ENCODE measurements around the gene ZFYVE9.

ZFYVE9 gene

GRCh38 chr1:52229494-52229893 lies 87.6 kb downstream of the ZFYVE9 start:
- Histone ChIP-seq H3K9me3 (replicated peaks; ENCODE audit: insufficient read depth, low read length) (no peaks in the 10 kb centered on the region), H3F3A (ENCODE audit: insufficient read depth, low read length) (no peaks in the 10 kb centered on the region), H3K79me2 (ENCODE audit: low read length) (no peaks in the 10 kb centered on the region), H3K9ac (ENCODE audit: low read length) (no peak overlapping the region), H3K9me2 (replicated peaks; ENCODE audit: insufficient read depth, low read length) (no peaks in the 10 kb centered on the region), H3K27ac (ENCODE audit: low read length) (no peak overlapping the region), H3K4me3 (ENCODE audit: low read length) (no peak overlapping the region), H3K4me1 (ENCODE audit: low read length) (no peaks in the 10 kb centered on the region), H4K20me1 (ENCODE audit: insufficient read depth, low read length) (no peaks in the 10 kb centered on the region), H2AFZ (ENCODE audit: low read length) (no peak overlapping the region), H3K4me2 (ENCODE audit: low read depth, low read length) (no peak overlapping the region), H3K27me3 (replicated peaks; ENCODE audit: insufficient read depth, low read length) (no peaks in the 10 kb centered on the region), H3K36me3 (replicated peaks; ENCODE audit: insufficient read depth, low read length) (no peaks in the 10 kb centered on the region)
- no peak for DNase-seq
- TF ChIP-seq CTCF (IDR thresholded peaks at IDR 0.05; ENCODE audit: low read length) (no peak), EZH2phosphoT487 (IDR thresholded peaks at IDR 0.05; ENCODE audit: low read length) (no peak), EZH2 (optimal IDR thresholded peaks at IDR 0.05; ENCODE audit: low read depth, low read length) (no peak)

- H3K4me3 ChIP-seq (ENCODE audit: low read length) = no peak overlapping the region
- H3K9me3 ChIP-seq (replicated peaks; ENCODE audit: insufficient read depth, low read length) = no peaks in the 10 kb centered on the region
- no peaks in the 10 kb centered on the region for H3K9me2 ChIP-seq (replicated peaks; ENCODE audit: insufficient read depth, low read length)
- H3K4me2 ChIP-seq (ENCODE audit: low read depth, low read length) = no peak overlapping the region
- no peaks in the 10 kb centered on the region for H3K27me3 ChIP-seq (replicated peaks; ENCODE audit: insufficient read depth, low read length)
- no peak overlapping the region for H3K9ac ChIP-seq (ENCODE audit: low read length)
- H2AFZ ChIP-seq (ENCODE audit: low read length) = no peak overlapping the region
- H3K79me2 ChIP-seq (ENCODE audit: low read length) = no peaks in the 10 kb centered on the region
- H4K20me1 ChIP-seq (ENCODE audit: insufficient read depth, low read length) = no peaks in the 10 kb centered on the region
- no peak overlapping the region for H3K27ac ChIP-seq (ENCODE audit: low read length)
- DNase-seq = no peak
- H3K36me3 ChIP-seq (replicated peaks; ENCODE audit: insufficient read depth, low read length) = no peaks in the 10 kb centered on the region
- H3F3A ChIP-seq (ENCODE audit: insufficient read depth, low read length) = no peaks in the 10 kb centered on the region
- no peaks in the 10 kb centered on the region for H3K4me1 ChIP-seq (ENCODE audit: low read length)
- TF ChIP-seq CTCF (IDR thresholded peaks at IDR 0.05; ENCODE audit: low read length) (no peak), EZH2 (optimal IDR thresholded peaks at IDR 0.05; ENCODE audit: low read depth, low read length) (no peak), EZH2phosphoT487 (IDR thresholded peaks at IDR 0.05; ENCODE audit: low read length) (no peak)
Measured at GRCh38 chr1:52233463-52233862, 91.6 kb downstream of the ZFYVE9 start.

GRCh38 chr1:52234014-52234413 lies 92.1 kb downstream of the ZFYVE9 start:
- TF ChIP-seq EZH2phosphoT487 (IDR thresholded peaks at IDR 0.05; ENCODE audit: low read length) = no peak
- no peak for TF ChIP-seq EZH2 (optimal IDR thresholded peaks at IDR 0.05; ENCODE audit: low read depth, low read length)
- TF ChIP-seq CTCF (IDR thresholded peaks at IDR 0.05; ENCODE audit: low read length) = no peak
- Histone ChIP-seq H2AFZ (ENCODE audit: low read length) (no peak overlapping the region), H3F3A (ENCODE audit: insufficient read depth, low read length) (no peaks in the 10 kb centered on the region)

More at GRCh38 chr1:52234014-52234413, 92.1 kb downstream of the ZFYVE9 start:
- Histone ChIP-seq H3K9me2 (replicated peaks; ENCODE audit: insufficient read depth, low read length) (no peaks in the 10 kb centered on the region), H3K36me3 (replicated peaks; ENCODE audit: insufficient read depth, low read length) (no peaks in the 10 kb centered on the region), H3K79me2 (ENCODE audit: low read length) (no peaks in the 10 kb centered on the region), H3K4me3 (ENCODE audit: low read length) (no peak overlapping the region), H3K27ac (ENCODE audit: low read length) (no peak overlapping the region), H3K9me3 (replicated peaks; ENCODE audit: insufficient read depth, low read length) (no peaks in the 10 kb centered on the region), H3K9ac (ENCODE audit: low read length) (no peak overlapping the region), H3K4me2 (ENCODE audit: low read depth, low read length) (no peak overlapping the region), H4K20me1 (ENCODE audit: insufficient read depth, low read length) (no peaks in the 10 kb centered on the region), H3K27me3 (replicated peaks; ENCODE audit: insufficient read depth, low read length) (no peaks in the 10 kb centered on the region), H3K4me1 (ENCODE audit: low read length) (no peaks in the 10 kb centered on the region)
- no peak for DNase-seq

Measured in MM.1S (cell line).